Activated CD8-positive, alpha-beta memory T cell treated with anti-CD3 and anti-CD28 coated beads, Interleukin-2, amount 50 U/mL, for 4 hours (primary cell): ENCODE measurements around the gene CDY2A.
"Not testable (repeated sequence)": the region's sequence is repeated elsewhere in the genome, so short reads cannot be mapped to it uniquely, and the experiment has no call there.

Source experiments
- DNase-seq: peaks from one replicate; pipeline ENCODE4 v3.0.0-alpha.2; 2020

The CDY2A gene, protein sequence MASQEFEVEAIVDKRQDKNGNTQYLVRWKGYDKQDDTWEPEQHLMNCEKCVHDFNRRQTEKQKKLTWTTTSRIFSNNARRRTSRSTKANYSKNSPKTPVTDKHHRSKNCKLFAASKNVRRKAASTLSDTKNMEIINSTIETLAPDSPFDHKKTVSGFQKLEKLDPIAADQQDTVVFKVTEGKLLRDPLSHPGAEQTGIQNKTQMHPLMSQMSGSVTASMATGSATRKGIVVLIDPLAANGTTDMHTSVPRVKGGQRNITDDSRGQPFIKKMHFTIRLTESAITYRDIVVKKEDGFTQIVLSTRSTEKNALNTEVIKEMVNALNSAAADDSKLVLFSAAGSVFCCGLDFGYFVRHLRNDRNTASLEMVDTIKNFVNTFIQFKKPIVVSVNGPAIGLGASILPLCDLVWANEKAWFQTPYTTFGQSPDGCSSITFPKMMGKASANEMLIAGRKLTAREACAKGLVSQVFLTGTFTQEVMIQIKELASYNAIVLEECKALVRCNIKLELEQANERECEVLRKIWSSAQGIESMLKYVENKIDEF

GRCh38 chrY:18025487-18025886, at the start of gene CDY2A:
TSS of gene CDY2A (plus strand) at chrY:18025787. CDS start at chrY:18026115, 328 bp downstream.
- DNase-seq: not testable (repeated sequence)

- not testable (repeated sequence) for DNase-seq
These were observed 28.0 kb upstream of the CDY2A start for GRCh38 chrY:17997586-17997985.

GRCh38 chrY:17998266-17998665, 27.3 kb upstream of the CDY2A start:
- not testable (repeated sequence) for DNase-seq

- not testable (repeated sequence) for DNase-seq
These were observed 1.7 kb upstream of the CDY2A start for GRCh38 chrY:18023897-18024296.

DNA sequence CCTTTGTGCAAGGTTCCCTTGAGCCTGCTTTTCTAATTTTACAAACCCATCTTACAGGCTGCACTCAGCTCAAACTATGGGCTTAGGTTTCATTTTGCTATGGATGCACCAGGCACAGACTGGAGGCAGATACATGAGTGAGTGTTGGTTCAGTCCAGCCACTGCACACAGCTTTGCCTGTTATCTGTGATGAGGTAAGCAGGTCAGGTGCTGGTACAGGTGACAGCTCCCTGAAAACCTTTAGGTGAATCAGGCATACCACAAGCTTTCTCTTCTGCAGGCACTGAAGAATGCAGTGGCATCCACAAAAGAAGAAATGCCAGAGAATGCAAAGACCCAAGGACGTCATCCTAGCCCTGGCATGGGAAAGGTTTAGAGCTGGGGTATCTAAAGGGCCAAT, 3.3 kb downstream of the CDY2A start:
- DNase-seq: not testable (repeated sequence)

DNA sequence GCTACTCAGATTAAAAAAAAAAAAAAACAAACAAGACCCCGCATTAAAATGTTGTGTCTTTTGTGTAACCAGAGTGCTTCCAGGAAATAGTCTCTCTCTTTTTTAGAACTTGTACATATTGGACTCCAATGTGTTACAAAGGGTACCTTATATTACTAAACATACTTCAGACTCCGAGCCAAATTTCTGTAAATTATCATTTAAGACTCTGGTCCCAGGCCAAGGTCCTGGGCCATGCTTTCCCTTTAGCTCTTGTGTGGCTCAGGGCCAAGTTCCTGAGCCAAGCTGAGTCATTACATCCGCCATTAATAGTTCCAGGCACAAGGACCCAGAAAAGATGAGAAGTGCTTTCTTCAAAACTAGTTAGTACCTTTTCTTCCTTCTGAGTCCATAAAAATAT, 4.6 kb downstream of the CDY2A start:
- not testable (repeated sequence) for DNase-seq

DNA sequence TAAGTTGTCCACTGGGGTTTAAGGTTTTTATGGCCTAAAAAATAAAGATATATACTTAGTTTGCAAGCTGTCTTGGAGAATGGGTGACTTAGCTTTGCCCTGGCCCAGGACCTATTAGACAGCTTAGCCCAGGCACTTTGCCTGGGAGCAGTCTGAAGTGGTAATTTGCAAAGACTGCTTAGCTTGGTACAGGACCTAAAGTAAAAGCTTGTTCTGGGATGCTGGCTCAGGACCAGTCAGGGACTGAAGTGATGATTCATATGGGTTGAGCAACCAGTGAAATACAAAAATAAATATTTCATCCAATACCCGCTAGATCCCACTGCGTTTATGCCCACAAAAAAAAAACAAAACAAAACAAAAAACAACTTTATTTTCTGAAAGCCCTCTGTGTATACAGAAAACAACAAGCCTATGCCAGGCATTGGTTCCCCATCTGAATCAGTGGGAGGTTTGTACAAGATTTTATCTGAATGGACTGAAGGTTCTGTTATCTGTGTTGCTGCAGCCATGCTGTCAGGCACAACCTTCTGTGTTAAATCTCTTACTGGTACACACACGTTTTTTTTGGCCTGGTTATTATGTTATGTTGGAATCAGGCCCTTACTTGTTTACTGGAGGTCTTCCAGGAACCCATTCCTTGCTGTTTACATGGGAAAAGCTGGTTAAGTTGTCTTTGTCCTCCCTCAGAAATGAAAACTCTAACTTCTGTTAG, 8.7 kb downstream of the CDY2A start:
- not testable (repeated sequence) for DNase-seq

DNA sequence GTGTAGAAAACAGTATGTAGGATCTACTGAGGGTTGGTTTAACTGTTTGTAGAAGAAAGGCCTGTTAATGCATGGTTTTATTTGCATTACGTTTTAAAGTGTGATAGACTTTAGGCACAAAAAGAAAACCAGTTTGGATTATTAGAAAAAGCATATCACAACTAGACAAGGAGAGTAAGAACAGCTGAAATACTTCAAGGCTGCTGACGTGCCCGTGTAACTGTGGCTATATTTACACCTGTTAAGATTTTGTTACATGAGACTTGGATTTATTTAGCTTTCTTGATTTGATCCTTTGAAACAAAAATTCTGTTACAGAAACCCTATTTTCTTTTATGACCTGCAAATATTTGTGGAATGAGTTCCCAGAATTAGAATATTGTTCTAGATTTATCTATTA, 9.3 kb downstream of the CDY2A start:
- DNase-seq: not testable (repeated sequence)

GRCh38 chrY:18044990-18045389, 19.4 kb downstream of the CDY2A start:
- DNase-seq: not testable (repeated sequence)

DNA sequence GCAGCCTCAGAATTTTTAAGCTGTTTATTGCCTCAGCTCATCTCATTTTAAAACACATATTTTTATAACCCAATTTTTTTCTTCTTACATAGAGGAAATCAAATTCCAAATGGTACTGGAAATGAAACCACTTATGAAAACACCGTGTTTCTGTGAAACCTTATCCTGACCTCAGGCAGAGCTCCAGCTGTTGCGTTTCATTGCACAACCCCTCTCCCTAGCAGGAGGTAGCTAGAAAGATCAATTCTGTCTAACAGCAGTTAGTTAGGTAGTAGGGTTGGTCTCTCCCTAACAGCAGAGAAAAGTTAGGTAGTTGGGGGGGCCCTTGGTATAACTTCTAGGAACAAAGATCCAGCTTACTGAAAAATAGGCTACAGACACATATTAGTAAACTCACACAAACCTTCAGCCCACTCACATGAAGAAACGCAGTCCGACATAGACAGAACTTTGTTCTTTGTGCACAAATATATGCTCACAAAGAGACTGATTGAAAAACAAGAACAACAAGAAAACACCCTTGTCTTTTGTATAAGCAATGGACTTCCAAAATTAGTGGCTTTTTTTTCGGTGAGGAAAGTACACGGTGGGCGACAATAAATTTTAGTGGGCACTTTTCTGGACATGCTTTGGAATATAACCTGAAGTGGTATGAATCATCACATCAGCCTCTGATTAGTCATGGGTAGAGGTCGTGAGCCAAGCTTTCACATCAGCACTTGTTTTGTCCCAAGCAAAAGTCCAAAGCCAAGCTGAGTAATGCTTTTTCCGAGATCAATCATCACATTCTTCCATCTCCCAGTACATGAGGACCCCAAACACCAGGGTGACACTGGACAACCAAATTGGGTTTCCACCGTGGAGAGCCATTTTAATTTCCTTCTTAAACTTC, 22.8 kb downstream of the CDY2A start:
- DNase-seq: not testable (repeated sequence)

- not testable (repeated sequence) for DNase-seq
These were observed 23.5 kb downstream of the CDY2A start for GRCh38 chrY:18049061-18049460.

GRCh38 chrY:18056473-18056872, 30.9 kb downstream of the CDY2A start:
- not testable (repeated sequence) for DNase-seq

GRCh38 chrY:18073464-18073863, 47.9 kb downstream of the CDY2A start:
- not testable (repeated sequence) for DNase-seq
